Measurements from ENCODE around the gene HGFAC.

- no peak for TF ChIP-seq CTCF (IDR thresholded peaks at IDR 0.05)
- TF ChIP-seq POLR2A (IDR thresholded peaks at IDR 0.05) = no peak
Measured at GRCh38 chr4:3413675-3414420, 27.9 kb upstream of the HGFAC start.

Data from esophagus squamous epithelium (tissue), 4 donors.